ENCODE data around the gene EEFSEC. TPM values are rescaled to one million over a fixed set of nuclear protein-coding genes. Genes with fewer than 3 reads are reported as not detected.

EEFSEC gene
- total and polyA plus RNA-seq, 5 donors from 2014 or later = 16.9 to 21.9 (median 18.5) TPM

GRCh38 chr3:128348075-128348474, 194.8 kb downstream of the EEFSEC start:
- Mint-ChIP-seq H3K36me3 (peaks cover 24% of the 10 kb centered on the region), H3K27me3 (no peaks in the 10 kb centered on the region), H3K4me1 (peaks cover 5 to 12% (median 10%) of the 10 kb centered on the region in 4 donors), H3K27ac (no peak overlapping the region), H3K4me3 (no peak overlapping the region), H3K9me3 (no peaks in the 10 kb centered on the region)
- Histone ChIP-seq H3K4me1 (ENCODE audit: control insufficient read depth, insufficient read depth, low read length, poor library complexity, severe bottlenecking) (no peaks in the 10 kb centered on the region), H3K36me3 (ENCODE audit: control insufficient read depth, insufficient read depth, low read length) (peaks cover 8% of the 10 kb centered on the region), H3K9me3 (ENCODE audit: control insufficient read depth in 2 of 2, low read length in 2 of 2) (no peaks in the 10 kb centered on the region), H3K4me3 (ENCODE audit: low read depth, low read length) (no peak overlapping the region), H3K27ac (ENCODE audit: insufficient read depth, low read length, poor library complexity, severe bottlenecking) (no peak overlapping the region), H3K27me3 (ENCODE audit: control insufficient read depth, insufficient read depth, low read length) (no peaks in the 10 kb centered on the region)
- ATAC-seq (ENCODE audit: low read depth in 2 of 2) (no peak), DNase-seq (no peak)

GRCh38 chr3:128348805-128349531, 195.7 kb downstream of the EEFSEC start:
- peaks cover 5 to 10% (median 10%) of the 10 kb centered on the region in 4 donors for H3K4me1 Mint-ChIP-seq
- DNase-seq (no peak), ATAC-seq (ENCODE audit: low read depth in 2 of 2) (no peak)
- no peaks in the 10 kb centered on the region for H3K9me3 ChIP-seq (ENCODE audit: control insufficient read depth in 2 of 2, low read length in 2 of 2)
- no peaks in the 10 kb centered on the region for H3K4me1 ChIP-seq (ENCODE audit: control insufficient read depth, insufficient read depth, low read length, poor library complexity, severe bottlenecking)
- peak overlapping the region in 2 of 3 donors; percentile 15 to 54 for H3K27ac Mint-ChIP-seq
- H3K27ac ChIP-seq (ENCODE audit: insufficient read depth, low read length, poor library complexity, severe bottlenecking) = no peak overlapping the region
- H3K27me3 ChIP-seq (ENCODE audit: control insufficient read depth, insufficient read depth, low read length) = no peaks in the 10 kb centered on the region
- H3K4me3 Mint-ChIP-seq = no peak overlapping the region
- no peaks in the 10 kb centered on the region for H3K27me3 Mint-ChIP-seq
- H3K36me3 ChIP-seq (ENCODE audit: control insufficient read depth, insufficient read depth, low read length) = peaks cover 8% of the 10 kb centered on the region
- no peaks in the 10 kb centered on the region for H3K9me3 Mint-ChIP-seq
- H3K4me3 ChIP-seq (ENCODE audit: low read depth, low read length) = no peak overlapping the region
- peaks cover 26% of the 10 kb centered on the region for H3K36me3 Mint-ChIP-seq

DNA sequence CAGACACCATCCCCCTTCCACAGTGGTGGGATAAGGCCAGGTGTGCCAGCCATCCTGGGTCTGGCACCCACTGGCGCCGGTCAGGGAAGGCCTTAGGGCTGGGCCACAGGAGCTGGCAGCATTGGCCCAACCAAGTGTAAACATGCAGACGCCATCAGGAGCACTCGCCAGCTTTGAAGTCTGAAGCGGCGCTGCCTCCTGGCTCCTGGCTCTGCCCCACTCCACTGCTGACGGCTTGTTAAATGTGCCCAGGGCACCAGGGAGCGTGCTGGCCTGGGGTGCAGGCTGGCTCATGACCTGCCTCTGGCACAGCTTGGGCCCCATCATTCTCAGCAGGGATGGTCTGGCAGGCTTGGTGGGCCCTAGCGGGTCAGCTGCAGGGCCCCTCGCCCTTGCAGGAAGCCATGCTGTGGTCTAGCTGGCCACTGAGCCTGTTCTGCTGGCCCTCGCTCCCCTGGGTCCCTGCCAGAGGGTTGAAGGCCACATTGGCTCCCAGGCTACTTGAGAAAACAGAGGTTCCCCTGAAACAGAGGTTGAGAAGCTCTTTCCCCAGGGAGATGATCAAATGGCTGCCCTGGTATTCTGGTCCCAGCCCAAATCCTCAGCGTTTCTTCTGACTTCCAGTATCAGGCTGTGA, 196.8 kb downstream of the EEFSEC start:
- peaks cover 5 to 10% (median 10%) of the 10 kb centered on the region in 4 donors for H3K4me1 Mint-ChIP-seq
- Histone ChIP-seq H3K4me1 (ENCODE audit: control insufficient read depth, insufficient read depth, low read length, poor library complexity, severe bottlenecking) (no peaks in the 10 kb centered on the region), H3K27me3 (ENCODE audit: control insufficient read depth, insufficient read depth, low read length) (no peaks in the 10 kb centered on the region), H3K4me3 (ENCODE audit: low read depth, low read length) (no peak overlapping the region), H3K9me3 (ENCODE audit: control insufficient read depth in 2 of 2, low read length in 2 of 2) (no peaks in the 10 kb centered on the region), H3K27ac (ENCODE audit: insufficient read depth, low read length, poor library complexity, severe bottlenecking) (no peak overlapping the region), H3K36me3 (ENCODE audit: control insufficient read depth, insufficient read depth, low read length) (peaks cover 8% of the 10 kb centered on the region)
- DNase-seq (no peak), ATAC-seq (ENCODE audit: low read depth in 2 of 2) (no peak)
- H3K4me3 Mint-ChIP-seq = no peak overlapping the region
- no peak overlapping the region for H3K27ac Mint-ChIP-seq
- H3K27me3 Mint-ChIP-seq = no peaks in the 10 kb centered on the region
- peaks cover 26% of the 10 kb centered on the region for H3K36me3 Mint-ChIP-seq
- no peaks in the 10 kb centered on the region for H3K9me3 Mint-ChIP-seq

DNA sequence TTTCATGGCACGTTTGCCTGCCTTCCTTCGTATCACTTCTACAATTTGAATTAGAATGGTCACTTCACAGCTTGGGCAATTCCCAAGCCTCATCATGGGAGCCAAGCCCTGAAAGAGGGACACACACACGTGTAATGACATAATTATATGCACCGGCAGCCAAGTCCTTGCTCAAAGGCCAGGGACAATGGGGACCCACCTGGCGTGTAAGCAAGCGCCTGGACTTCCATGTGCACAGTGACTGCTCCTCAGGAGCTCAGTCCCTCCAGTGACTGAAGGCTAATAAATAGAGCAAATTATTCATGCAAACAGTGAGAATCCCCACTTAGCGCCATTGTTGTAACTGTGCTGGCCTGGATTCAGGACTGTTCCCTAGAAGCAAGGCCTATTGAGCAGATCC, 198.3 kb downstream of the EEFSEC start:
- no peak overlapping the region for H3K4me3 Mint-ChIP-seq
- Histone ChIP-seq H3K36me3 (ENCODE audit: control insufficient read depth, insufficient read depth, low read length) (peaks cover 8% of the 10 kb centered on the region), H3K9me3 (ENCODE audit: control insufficient read depth in 2 of 2, low read length in 2 of 2) (no peaks in the 10 kb centered on the region), H3K4me1 (ENCODE audit: control insufficient read depth, insufficient read depth, low read length, poor library complexity, severe bottlenecking) (no peaks in the 10 kb centered on the region), H3K27ac (ENCODE audit: insufficient read depth, low read length, poor library complexity, severe bottlenecking) (no peak overlapping the region), H3K27me3 (ENCODE audit: control insufficient read depth, insufficient read depth, low read length) (no peaks in the 10 kb centered on the region), H3K4me3 (ENCODE audit: low read depth, low read length) (no peak overlapping the region)
- DNase-seq = no peak
- H3K27ac Mint-ChIP-seq = peak overlapping the region in 1 of 3 donors; percentile 12
- peaks cover 27% of the 10 kb centered on the region for H3K36me3 Mint-ChIP-seq
- peaks cover 5 to 14% (median 9%) of the 10 kb centered on the region in 4 donors for H3K4me1 Mint-ChIP-seq
- H3K9me3 Mint-ChIP-seq = peaks cover 0 to 2% (median 0%) of the 10 kb centered on the region in 7 donors
- ATAC-seq (ENCODE audit: low read depth in 2 of 2) = no peak
- no peaks in the 10 kb centered on the region for H3K27me3 Mint-ChIP-seq

DNA sequence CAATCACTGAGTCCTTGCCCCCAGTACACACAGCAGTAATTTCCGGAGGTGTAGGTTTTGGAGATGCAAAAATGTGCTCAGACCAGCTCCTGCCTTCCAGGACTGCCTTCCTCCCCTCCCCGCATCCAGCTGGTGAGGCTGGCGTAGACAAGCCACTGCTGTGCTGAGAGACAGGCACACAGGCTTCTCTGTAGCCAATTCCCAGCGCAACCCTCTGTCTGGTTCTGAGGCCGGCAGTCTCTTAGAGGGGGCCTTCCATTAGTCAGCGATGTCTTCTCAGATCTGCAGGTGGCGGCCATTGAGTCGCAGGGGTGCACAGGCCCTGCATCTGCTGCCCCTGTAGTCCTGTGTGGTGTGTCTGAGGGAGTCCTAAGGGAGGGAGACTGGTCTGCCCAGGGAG, 199.0 kb downstream of the EEFSEC start:
- Histone ChIP-seq H3K27me3 (ENCODE audit: control insufficient read depth, insufficient read depth, low read length) (no peaks in the 10 kb centered on the region), H3K36me3 (ENCODE audit: control insufficient read depth, insufficient read depth, low read length) (peaks cover 8% of the 10 kb centered on the region), H3K27ac (ENCODE audit: insufficient read depth, low read length, poor library complexity, severe bottlenecking) (no peak overlapping the region), H3K4me1 (ENCODE audit: control insufficient read depth, insufficient read depth, low read length, poor library complexity, severe bottlenecking) (no peaks in the 10 kb centered on the region), H3K9me3 (ENCODE audit: control insufficient read depth in 2 of 2, low read length in 2 of 2) (no peaks in the 10 kb centered on the region), H3K4me3 (ENCODE audit: low read depth, low read length) (no peak overlapping the region)
- Mint-ChIP-seq H3K27ac (peak overlapping the region in 1 of 3 donors; percentile 12), H3K36me3 (peaks cover 32% of the 10 kb centered on the region), H3K27me3 (no peaks in the 10 kb centered on the region), H3K4me1 (peaks cover 0 to 14% (median 7%) of the 10 kb centered on the region in 4 donors), H3K9me3 (peaks cover 0 to 2% (median 0%) of the 10 kb centered on the region in 7 donors), H3K4me3 (no peak overlapping the region)
- no peak for ATAC-seq (ENCODE audit: low read depth in 2 of 2)
- DNase-seq = no peak

DNA sequence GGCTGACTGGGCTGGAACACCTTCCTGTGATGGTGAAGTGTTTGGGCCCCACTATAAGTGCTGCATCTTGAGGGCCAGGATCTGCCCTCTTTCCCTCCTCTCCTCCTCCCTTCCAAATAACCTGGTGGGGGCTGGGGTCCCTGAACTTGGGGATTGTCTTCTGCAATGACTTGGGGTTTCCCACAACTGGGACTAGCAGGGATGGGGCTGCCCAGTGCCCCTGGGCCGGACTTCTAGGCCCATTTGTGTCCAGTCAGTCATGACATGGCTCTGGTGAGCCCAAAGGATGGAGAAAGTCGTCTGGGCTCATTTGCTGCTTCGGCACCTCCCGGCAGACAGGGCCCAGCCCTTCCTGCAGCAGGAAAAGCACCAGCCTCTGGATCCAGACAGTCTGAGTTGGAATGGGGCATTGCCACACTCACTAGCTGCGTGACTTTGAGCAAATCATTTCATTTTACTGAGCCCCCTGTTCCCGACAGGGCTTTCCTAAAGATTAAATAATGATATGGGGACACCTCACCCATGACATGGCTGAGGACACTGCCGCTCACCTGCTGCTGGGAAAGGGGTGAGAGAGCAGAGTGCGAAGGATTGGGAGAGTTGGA, 200.2 kb downstream of the EEFSEC start:
- ATAC-seq (ENCODE audit: low read depth in 2 of 2) = no peak
- DNase-seq = no peak
- Mint-ChIP-seq H3K9me3 (peaks cover 0 to 2% (median 0%) of the 10 kb centered on the region in 7 donors), H3K4me1 (peaks cover 0 to 9% (median 3%) of the 10 kb centered on the region in 4 donors), H3K27me3 (no peaks in the 10 kb centered on the region), H3K4me3 (no peak overlapping the region), H3K36me3 (peaks cover 32% of the 10 kb centered on the region), H3K27ac (no peak overlapping the region)
- no peak overlapping the region for H3K27ac ChIP-seq (ENCODE audit: insufficient read depth, low read length, poor library complexity, severe bottlenecking)
- H3K36me3 ChIP-seq (ENCODE audit: control insufficient read depth, insufficient read depth, low read length) = peaks cover 13% of the 10 kb centered on the region
- no peak overlapping the region for H3K4me3 ChIP-seq (ENCODE audit: low read depth, low read length)
- H3K9me3 ChIP-seq (ENCODE audit: control insufficient read depth in 2 of 2, low read length in 2 of 2) = no peaks in the 10 kb centered on the region
- H3K27me3 ChIP-seq (ENCODE audit: control insufficient read depth, insufficient read depth, low read length) = no peaks in the 10 kb centered on the region
- H3K4me1 ChIP-seq (ENCODE audit: control insufficient read depth, insufficient read depth, low read length, poor library complexity, severe bottlenecking) = no peaks in the 10 kb centered on the region

GRCh38 chr3:128353991-128354687, 200.9 kb downstream of the EEFSEC start:
- peaks cover 32% of the 10 kb centered on the region for H3K36me3 Mint-ChIP-seq
- Histone ChIP-seq H3K27me3 (ENCODE audit: control insufficient read depth, insufficient read depth, low read length) (no peaks in the 10 kb centered on the region), H3K27ac (ENCODE audit: insufficient read depth, low read length, poor library complexity, severe bottlenecking) (no peak overlapping the region), H3K4me1 (ENCODE audit: control insufficient read depth, insufficient read depth, low read length, poor library complexity, severe bottlenecking) (no peaks in the 10 kb centered on the region), H3K4me3 (ENCODE audit: low read depth, low read length) (no peak overlapping the region), H3K36me3 (ENCODE audit: control insufficient read depth, insufficient read depth, low read length) (peaks cover 17% of the 10 kb centered on the region), H3K9me3 (ENCODE audit: control insufficient read depth in 2 of 2, low read length in 2 of 2) (no peaks in the 10 kb centered on the region)
- peaks cover 0 to 2% (median 0%) of the 10 kb centered on the region in 7 donors for H3K9me3 Mint-ChIP-seq
- no peaks in the 10 kb centered on the region for H3K27me3 Mint-ChIP-seq
- ATAC-seq (ENCODE audit: low read depth in 2 of 2) = no peak
- H3K4me1 Mint-ChIP-seq = peaks cover 0 to 4% (median under 1%) of the 10 kb centered on the region in 4 donors
- H3K27ac Mint-ChIP-seq = no peak overlapping the region
- DNase-seq = no peak
- no peak overlapping the region for H3K4me3 Mint-ChIP-seq
